HepG2 (cell line): ENCODE data around the gene GFY. TPM values are rescaled to one million over a fixed set of nuclear protein-coding genes. Genes with fewer than 3 reads are reported as not detected.

ENCODE experiments used
- ATAC-seq: fragments of 200-7000 bp; cut with Tn5 transposase; 3 replicates; pipeline ENCODE4 v1.9.1; 2020; ENCODE audit warnings: mild to moderate bottlenecking, moderate library complexity
- BruUV-seq: library from RNA; stranded (reverse); fragments of 400-500 nt; replicated peaks from 2 replicates; lab custom pipeline; 2021; lab: Mats Ljungman, UMichigan
- CTCF ChIA-PET: fragments of 300-600 bp; formaldehyde crosslinking; extraction: SDS; loops from one replicate; lab custom pipeline; 2021; ENCODE audit warnings: low total read pairs, inconsistent platforms, low intra/inter-chr PET ratio; lab: Yijun Ruan, JAX
- POLR2A ChIA-PET: fragments of 350-600 bp; sonication (Branson Sonifier 250); formaldehyde crosslinking; loops from one replicate; lab custom pipeline; 2020; ENCODE audit warnings: antibody characterized with exemption, inconsistent platforms; lab: Yijun Ruan, JAX
- DNase-seq: peaks from one replicate; pipeline ENCODE4 v3.0.0-alpha.2; 2015; ENCODE audit warnings: low spot score
- FAIRE-seq: peaks from 3 replicates; lab custom pipeline; 2011; peaks lifted over from hg19 to GRCh38; lab: Jason Lieb, UNC
- H2AFZ ChIP-seq: one replicate; pipeline ENCODE4 v1.6.1; 2011; ENCODE audit warnings: low read length, inconsistent platforms
- H3K27ac ChIP-seq: fragments of 300-600 bp; 3 replicates; pipeline ENCODE4 v1.8.0; 2011; ENCODE audit warnings: mixed run types, mild to moderate bottlenecking, mixed read lengths, low read length, inconsistent platforms; ENCODE audit not compliant: insufficient read depth; ENCODE audit errors: extremely low read length
- H3K27me3 ChIP-seq, 2 experiments: fragments of 200-600 bp in 1 of 2; 2 replicates in 1 of 2; 3 replicates in 1 of 2; pipeline versions ENCODE4 v1.6.0 to v1.8.0; 2011; ENCODE audit warnings: low read length in 2 of 2, mild to moderate bottlenecking in 2 of 2, moderate library complexity in 2 of 2, inconsistent platforms in 1 of 2; ENCODE audit not compliant: insufficient read depth in 2 of 2, control insufficient read depth in 1 of 2
- H3K36me3 ChIP-seq, 2 experiments: fragments of 200-600 bp in 1 of 2; replicated peaks in 1 of 2; 2 replicates in 1 of 2; 3 replicates in 1 of 2; pipeline versions ENCODE4 v1.5.1 to v1.8.0; 2011; ENCODE audit warnings: low read length in 2 of 2, inconsistent platforms in 1 of 2; ENCODE audit not compliant: insufficient read depth in 2 of 2, control insufficient read depth in 1 of 2
- H3K4me1 ChIP-seq: 2 replicates; pipeline ENCODE4 v1.5.1; 2012; ENCODE audit warnings: low read length, inconsistent platforms; ENCODE audit not compliant: insufficient read depth
- H3K4me2 ChIP-seq: 2 replicates; pipeline ENCODE4 v1.6.0; 2011; ENCODE audit warnings: low read depth, low read length, inconsistent platforms
- H3K4me3 ChIP-seq, 3 experiments: fragments of 200-600 bp in 1 of 3; sonication (generic), shearing (Covaris generic) in 1 of 3; replicated peaks in 1 of 3; 2 replicates each; pipeline ENCODE4 v1.5.1; 2011 to 2016; ENCODE audit warnings: low read length in 3 of 3, inconsistent platforms in 2 of 3, low read depth in 2 of 3, mild to moderate bottlenecking in 2 of 3, control low read depth in 1 of 3, mixed read lengths in 1 of 3; ENCODE audit not compliant: insufficient read depth in 1 of 3
- H3K79me2 ChIP-seq: one replicate; pipeline ENCODE4 v1.6.1; 2011; ENCODE audit warnings: low read length, inconsistent platforms; ENCODE audit not compliant: insufficient read depth
- H3K9ac ChIP-seq: 2 replicates; pipeline ENCODE4 v1.6.0; 2011; ENCODE audit warnings: mild to moderate bottlenecking, low read depth, low read length, inconsistent platforms; ENCODE audit not compliant: insufficient read depth
- H3K9me3 ChIP-seq: 2 replicates; pipeline ENCODE4 v1.5.1; 2012; ENCODE audit warnings: mild to moderate bottlenecking, low read length
- H4K20me1 ChIP-seq: 2 replicates; pipeline ENCODE4 v1.6.0; 2011; ENCODE audit warnings: inconsistent platforms, mild to moderate bottlenecking, low read length, moderate library complexity; ENCODE audit not compliant: insufficient read depth
- CEBPB ChIP-seq: IDR thresholded peaks from 2 replicates; pipeline ENCODE4 v1.6.1; 2011; ENCODE audit warnings: low read depth, low read length, improper control_type of control experiment, borderline replicate concordance
- CEBPG ChIP-seq: IDR thresholded peaks from 2 replicates; pipeline ENCODE4 v1.6.1; 2016
- ZNF609 ChIP-seq: sonication (generic); formaldehyde crosslinking; IDR thresholded peaks from 2 replicates; pipeline ENCODE4 v1.4.0; 2020; ENCODE audit warnings: mild to moderate bottlenecking, missing genetic modification reagents, borderline replicate concordance
- WGBS: methylation state at CpG from one replicate; pipeline ENCODE4 v1.1.6; 2017; ENCODE audit warnings: low lambda C conversion rate; 5-methylcytosine and 5-hydroxymethylcytosine counted together
- in situ Hi-C: cut with HindIII; loops from 2 replicates; pipeline ENCODE4 v1.10.0; 2017; ENCODE audit warnings: low pct_unique_long_range_greater_than_20kb; ENCODE audit not compliant: extremely low pct_ligation_motif_present
- intact Hi-C: fragments of 100-400 bp; cut with micrococcal nuclease; formaldehyde crosslinking; loops from one replicate; pipeline ENCODE4 v1.10.0; 2022; ENCODE audit not compliant: unreplicated experiment
- polyA plus RNA-seq, 8 experiments: library from polyadenylated mRNA; depleted of rRNA in 3 of 8; stranded (reverse) in 7 of 8; unstranded in 1 of 8; fragments of >200 nt; fragmentation: Illumina TruSeq in 4 of 8; extraction: Trizol in 4 of 8; gene quantifications; 2 replicates each; pipeline versions ENCODE4 v1.2.1 to v1.2.3, GENCODE V29; 2011 to 2016; ENCODE audit warnings: low read depth in 4 of 8, missing spikeins in 1 of 8, mixed read lengths in 1 of 8; ENCODE audit not compliant: insufficient read depth in 1 of 8
- total RNA-seq, 5 experiments: library from RNA; depleted of rRNA; stranded (reverse); fragments of >200 nt; fragmentation: Illumina TruSeq; extraction: Trizol; gene quantifications; 2 replicates each; pipeline ENCODE4 v1.2.3, GENCODE V29; 2016; ENCODE audit warnings: low read depth in 1 of 5

The GFY gene
- total and polyA plus RNA-seq, 2 of the 13 experiments (the other 11 are each of a cell fraction or from before 2014, with no cell fraction given), result not detected

GRCh38 chr19:49395581-49396407 is 29.4 kb upstream of the GFY start:
- TF ChIP-seq CEBPG (CRISPR knock-in tag), result 0 out of 2 replicates have a peak, but pooled peaks have one; percentile 11
- TF ChIP-seq ZNF609 (CRISPR knock-in tag), result no peak
- peak; percentile 11; the same call in 1 of the 2 replicates for TF ChIP-seq CEBPB
- TF ChIP-seq, all 625 proteins: peak for 2
- no peak overlapping the region for H2AFZ ChIP-seq
- H4K20me1 ChIP-seq, result no peaks in the 10 kb centered on the region
- H3K27ac ChIP-seq, result no peak overlapping the region
- no peaks in the 10 kb centered on the region for H3K36me3 ChIP-seq
- H3K79me2 ChIP-seq, result no peaks in the 10 kb centered on the region
- ChIA-PET CTCF (no interaction called here), POLR2A (no interaction called here)
- BruUV-seq, result no TSS peak
- no peak overlapping the region for H3K4me3 ChIP-seq
- no peak overlapping the region for H3K4me2 ChIP-seq
- no peaks in the 10 kb centered on the region for H3K9me3 ChIP-seq
- H3K27me3 ChIP-seq, result peaks cover 4 to 52% of the 10 kb centered on the region in 2 experiments; a peak in 4 of 5 replicates
- intact Hi-C loops (no loop called here), in situ Hi-C loops (no loop called here)
- 0 out of 2 replicates have a peak, but pooled peaks cover 13% of the 10 kb centered on the region for H3K4me1 ChIP-seq
- no peak for ATAC-seq
- DNase-seq, result no peak
- no peak for FAIRE-seq
- H3K9ac ChIP-seq, result no peak overlapping the region
- WGBS, result 29% methylated on average over 15 of the region's 15 CpGs
